Retinal pigment epithelial cell (primary cell): ENCODE data around the gene CCDC57.

ENCODE experiments used
- DNase-seq: peaks from one replicate; pipeline ENCODE4 v3.0.0-alpha.2; 2010; ENCODE audit warnings: low read depth
- H3K4me3 ChIP-seq: 2 replicates; pipeline ENCODE4 v1.5.1; 2011; ENCODE audit warnings: mild to moderate bottlenecking, low read length, control low read depth, moderate library complexity
- TF ChIP-seq, protein P1 (sequence below): conservative IDR thresholded peaks from 2 replicates; pipeline ENCODE4 v1.5.1; 2011; ENCODE audit warnings: low read depth, low read length, control low read depth, inconsistent platforms

Gene CCDC57

DNA sequence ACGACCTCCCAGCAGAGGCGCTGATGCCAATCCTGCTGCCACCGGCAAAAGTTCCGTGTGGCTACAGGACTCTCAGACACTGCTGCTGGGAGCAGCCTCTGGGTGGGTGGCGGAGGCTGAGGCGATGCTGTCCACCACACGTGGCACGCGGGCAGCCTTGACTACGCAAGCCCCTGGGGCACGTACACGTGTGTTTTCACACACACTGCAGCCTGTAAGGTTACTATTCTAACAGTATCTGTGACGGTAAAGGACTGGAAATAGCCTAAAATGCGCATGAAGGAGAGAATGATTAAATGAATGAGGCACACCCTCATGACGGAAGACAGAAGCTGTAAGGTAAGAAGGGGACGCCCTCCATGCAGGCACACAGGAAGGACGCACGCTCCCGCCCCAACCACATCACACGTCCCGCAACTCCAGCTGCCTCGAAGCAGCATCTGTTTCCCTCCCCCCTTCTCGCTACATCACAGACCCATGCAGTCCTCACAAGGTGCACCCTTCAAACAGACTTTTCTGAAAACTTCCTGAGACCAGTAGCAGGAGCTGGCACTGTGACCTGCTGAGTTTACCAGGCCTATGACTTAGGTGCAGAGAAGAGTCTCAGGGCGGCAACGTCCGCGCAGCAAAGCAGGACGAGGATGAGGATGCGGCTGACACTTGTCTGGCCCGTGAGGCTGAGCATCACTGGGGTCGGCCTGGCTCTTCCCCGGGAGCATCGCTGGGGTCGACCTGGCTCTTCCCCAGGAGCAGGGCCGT is 85.9 kb downstream of the CCDC57 start:
- no peak overlapping the region for H3K4me3 ChIP-seq
- no peak for DNase-seq
- TF ChIP-seq, protein P1, sequence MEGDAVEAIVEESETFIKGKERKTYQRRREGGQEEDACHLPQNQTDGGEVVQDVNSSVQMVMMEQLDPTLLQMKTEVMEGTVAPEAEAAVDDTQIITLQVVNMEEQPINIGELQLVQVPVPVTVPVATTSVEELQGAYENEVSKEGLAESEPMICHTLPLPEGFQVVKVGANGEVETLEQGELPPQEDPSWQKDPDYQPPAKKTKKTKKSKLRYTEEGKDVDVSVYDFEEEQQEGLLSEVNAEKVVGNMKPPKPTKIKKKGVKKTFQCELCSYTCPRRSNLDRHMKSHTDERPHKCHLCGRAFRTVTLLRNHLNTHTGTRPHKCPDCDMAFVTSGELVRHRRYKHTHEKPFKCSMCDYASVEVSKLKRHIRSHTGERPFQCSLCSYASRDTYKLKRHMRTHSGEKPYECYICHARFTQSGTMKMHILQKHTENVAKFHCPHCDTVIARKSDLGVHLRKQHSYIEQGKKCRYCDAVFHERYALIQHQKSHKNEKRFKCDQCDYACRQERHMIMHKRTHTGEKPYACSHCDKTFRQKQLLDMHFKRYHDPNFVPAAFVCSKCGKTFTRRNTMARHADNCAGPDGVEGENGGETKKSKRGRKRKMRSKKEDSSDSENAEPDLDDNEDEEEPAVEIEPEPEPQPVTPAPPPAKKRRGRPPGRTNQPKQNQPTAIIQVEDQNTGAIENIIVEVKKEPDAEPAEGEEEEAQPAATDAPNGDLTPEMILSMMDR, result no peak

DNA sequence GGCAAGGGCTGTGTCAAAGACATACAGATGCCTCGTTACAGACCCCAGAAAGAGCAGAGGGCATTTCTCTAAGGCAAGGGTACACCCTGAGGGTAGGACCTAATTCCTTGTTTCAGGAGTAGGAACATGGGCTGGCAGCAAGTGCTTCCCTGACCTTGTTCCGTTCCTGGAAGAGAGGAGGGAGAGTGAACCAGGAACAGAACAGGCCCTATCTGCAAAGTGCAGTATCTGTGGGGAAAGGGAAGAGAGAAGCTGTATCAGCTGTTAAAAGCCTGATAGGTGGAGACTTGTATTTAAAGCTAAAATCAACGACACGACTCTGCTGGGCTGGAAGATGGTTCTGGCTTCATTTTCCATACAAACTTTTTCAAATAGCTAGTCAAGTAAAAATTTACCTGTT is 88.5 kb downstream of the CCDC57 start:
- H3K4me3 ChIP-seq, result no peak overlapping the region
- DNase-seq, result no peak
- TF ChIP-seq, protein P1, result no peak

DNA sequence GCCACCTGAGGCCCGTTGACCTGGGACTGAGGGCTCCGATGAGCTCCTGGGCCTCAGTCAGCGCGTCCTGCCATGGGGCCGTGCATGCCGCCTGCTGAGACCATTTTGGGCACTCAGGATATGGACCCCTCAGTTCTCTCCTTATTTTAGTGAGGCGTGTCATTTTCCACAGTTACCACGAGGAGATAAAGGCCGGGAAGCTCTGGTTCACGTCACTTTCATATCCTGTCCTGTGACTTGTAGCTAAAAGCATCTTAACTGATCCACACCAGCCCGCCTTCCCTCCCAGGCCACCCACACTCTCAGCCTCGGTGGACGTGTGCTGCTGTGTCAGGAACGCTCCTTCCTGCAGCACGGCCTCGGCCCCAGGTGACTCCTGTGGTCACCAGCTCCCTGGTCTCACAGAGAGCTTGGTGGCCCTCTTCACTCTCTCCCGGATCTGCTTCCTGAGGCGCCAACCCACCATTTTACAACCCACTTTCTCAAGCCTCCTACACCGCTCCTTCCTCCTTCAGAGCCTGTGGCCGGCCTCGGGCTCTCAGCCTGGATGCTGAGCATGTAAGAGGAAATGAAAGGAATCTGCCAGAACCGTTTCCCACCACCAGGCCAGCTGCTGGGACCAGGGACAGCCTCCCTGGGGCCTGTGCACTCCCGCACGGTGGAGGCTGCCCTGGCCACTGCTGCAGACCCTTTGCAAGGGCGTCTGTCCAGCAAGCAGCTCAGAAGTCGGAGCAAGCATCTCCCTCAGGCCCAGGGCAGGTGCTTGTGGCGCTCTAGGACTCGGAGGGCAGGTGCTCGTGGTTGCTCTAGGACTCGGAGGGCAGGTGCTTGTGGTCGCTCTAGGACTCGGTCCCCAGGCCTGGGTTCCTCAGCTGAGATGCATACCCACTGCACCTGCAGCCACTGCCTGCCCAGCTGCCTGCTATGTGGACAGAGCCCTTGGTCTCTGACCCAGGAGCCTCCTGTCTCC is 90.7 kb downstream of the CCDC57 start:
- DNase-seq, result no peak

DNA sequence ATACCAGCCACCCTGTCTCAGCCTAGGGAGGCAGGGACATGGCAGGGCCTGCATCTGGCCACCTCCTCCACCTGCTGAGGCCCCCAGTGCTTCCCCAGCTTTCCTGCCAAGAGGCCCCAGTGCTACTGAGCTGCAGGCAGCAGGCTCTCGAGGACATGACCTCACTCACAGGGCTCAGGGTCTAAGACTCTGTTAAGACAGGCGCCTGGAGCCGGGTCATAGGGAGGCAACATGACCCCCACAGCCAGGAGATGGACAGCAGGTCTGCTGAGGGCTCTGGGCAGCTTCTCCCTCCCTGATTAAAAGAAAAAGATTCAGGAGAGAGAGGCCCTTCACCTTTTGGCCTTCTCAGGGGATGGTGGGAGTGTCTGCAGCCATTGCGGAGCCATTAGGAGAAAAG is 91.4 kb downstream of the CCDC57 start:
- DNase-seq, result no peak
- TF ChIP-seq, protein P1, result no peak
- no peak overlapping the region for H3K4me3 ChIP-seq

More for the DNA sequence above, 90.7 kb downstream of the CCDC57 start:
- H3K4me3 ChIP-seq, result no peak overlapping the region
- TF ChIP-seq, protein P1, result no peak

DNA sequence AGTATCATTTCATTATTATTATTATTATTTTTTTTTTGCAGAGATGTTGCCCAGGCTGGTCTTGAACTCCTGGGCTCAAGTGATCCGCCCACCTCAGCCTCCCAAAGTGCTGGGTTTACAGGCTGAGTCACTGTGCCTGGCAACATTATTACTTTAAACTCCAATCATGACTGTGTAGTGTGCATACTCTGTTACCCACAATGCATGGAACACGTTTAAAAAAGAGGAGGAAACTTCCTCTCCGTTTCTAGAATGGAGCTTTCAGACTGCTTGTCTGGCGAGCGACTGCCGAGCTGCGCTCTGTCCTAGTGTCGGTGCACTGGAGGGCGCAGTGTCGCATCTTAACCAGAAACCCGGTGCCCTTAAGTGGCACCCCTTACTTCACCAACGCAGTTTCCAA is 92.5 kb downstream of the CCDC57 start:
- no peak for DNase-seq
- H3K4me3 ChIP-seq, result no peak overlapping the region
- TF ChIP-seq, protein P1, result no peak

DNA sequence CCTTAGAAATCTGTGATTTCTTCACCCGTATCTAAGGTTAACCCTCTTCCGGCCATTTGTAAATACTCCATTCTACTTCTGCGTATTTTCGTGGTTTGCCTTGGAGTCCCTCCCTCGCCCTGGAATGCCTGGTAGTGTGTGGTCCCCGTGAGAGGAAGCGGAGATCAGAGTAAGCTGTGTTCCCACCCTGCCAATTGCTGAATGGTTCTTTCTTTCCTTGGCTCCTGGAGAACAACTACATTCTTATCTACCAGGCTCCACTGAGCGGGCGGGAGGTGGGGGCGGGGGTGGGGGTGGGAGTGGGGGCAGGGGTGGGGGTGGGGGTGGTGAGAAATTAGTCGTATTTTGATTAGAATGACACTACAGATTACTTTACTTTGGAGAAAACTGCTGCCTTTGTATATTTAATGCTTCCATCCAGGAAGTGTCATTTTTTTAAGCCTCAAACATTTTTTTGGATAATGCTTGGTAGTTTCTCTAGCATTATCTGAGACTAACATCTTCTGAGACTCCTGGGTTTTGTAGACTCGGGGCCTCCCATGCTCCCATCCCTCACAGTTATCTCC is 93.7 kb downstream of the CCDC57 start:
- peak overlapping the region; percentile 20 for H3K4me3 ChIP-seq
- TF ChIP-seq, protein P1, result no peak
- DNase-seq, result no peak
